ENCODE measurements around the gene ANKRD11.

DNA sequence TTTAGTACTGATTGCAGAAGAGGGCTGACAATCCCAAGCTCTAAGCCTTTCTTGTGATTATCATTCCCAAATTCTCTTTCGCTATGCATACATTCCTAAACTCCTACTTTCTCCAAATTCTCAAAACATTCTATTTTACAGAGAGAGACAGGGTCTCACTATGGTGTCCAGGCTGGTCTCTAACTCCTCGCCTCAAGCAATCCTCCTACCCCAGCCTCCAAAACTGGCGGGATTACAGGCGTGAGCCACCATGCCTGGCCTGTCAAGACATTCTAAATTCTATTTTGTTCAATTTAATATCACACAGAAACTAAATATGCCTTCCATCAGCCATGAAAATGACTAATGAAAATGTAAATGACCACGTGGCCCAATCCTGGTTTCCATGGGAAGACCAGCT is 39.8 kb downstream of the ANKRD11 start:
- TF ChIP-seq POLR2AphosphoS5 (IDR thresholded peaks at IDR 0.05) (no peak), POLR2A (IDR thresholded peaks at IDR 0.05) (no peak)
- TF ChIP-seq, protein P1, sequence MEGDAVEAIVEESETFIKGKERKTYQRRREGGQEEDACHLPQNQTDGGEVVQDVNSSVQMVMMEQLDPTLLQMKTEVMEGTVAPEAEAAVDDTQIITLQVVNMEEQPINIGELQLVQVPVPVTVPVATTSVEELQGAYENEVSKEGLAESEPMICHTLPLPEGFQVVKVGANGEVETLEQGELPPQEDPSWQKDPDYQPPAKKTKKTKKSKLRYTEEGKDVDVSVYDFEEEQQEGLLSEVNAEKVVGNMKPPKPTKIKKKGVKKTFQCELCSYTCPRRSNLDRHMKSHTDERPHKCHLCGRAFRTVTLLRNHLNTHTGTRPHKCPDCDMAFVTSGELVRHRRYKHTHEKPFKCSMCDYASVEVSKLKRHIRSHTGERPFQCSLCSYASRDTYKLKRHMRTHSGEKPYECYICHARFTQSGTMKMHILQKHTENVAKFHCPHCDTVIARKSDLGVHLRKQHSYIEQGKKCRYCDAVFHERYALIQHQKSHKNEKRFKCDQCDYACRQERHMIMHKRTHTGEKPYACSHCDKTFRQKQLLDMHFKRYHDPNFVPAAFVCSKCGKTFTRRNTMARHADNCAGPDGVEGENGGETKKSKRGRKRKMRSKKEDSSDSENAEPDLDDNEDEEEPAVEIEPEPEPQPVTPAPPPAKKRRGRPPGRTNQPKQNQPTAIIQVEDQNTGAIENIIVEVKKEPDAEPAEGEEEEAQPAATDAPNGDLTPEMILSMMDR (IDR thresholded peaks at IDR 0.05), result no peak
